ENCODE results near the gene DENND1A. TPM values are rescaled to one million over a fixed set of nuclear protein-coding genes. Genes with fewer than 3 reads are reported as not detected.

DENND1A gene
- total and polyA plus RNA-seq, 2 experiments from 2014 or later, result 13.1 to 28.7 TPM

DNA sequence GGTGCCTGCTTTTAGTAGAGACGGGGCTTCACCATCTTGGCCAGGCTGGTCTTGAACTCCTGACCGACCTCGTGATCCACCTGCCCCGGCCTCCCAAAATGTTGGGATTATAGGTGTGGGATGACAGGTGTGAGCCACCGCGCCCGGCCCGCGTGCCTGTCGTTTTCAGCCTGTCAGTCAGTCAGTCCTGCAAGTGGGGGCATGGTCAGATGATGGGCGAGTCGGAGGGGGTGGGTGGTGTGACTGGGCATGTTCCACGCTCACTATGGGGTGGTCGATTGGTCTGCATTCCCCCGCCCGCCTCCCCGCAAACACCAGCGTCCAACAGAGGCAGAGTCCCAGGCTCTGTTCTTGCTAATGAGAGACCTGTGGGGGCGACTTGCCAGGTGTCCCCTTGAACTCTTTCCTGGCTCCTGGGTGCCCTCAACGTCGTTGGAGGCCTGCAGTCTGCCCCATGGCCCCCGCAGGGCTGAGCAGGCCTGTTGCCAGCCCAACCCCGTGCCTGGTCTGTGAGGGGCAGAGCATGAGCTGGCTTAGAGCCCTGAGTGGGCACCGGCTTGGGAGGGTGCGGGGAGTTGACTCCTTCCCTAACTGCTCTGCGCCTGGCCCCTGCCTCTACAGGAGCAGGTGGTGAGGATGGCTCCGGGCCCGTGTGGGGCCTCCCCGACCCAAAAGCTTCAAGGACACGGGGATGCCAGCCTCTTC is 550.8 kb downstream of the DENND1A start (continued):
- TF ChIP-seq, protein P1, sequence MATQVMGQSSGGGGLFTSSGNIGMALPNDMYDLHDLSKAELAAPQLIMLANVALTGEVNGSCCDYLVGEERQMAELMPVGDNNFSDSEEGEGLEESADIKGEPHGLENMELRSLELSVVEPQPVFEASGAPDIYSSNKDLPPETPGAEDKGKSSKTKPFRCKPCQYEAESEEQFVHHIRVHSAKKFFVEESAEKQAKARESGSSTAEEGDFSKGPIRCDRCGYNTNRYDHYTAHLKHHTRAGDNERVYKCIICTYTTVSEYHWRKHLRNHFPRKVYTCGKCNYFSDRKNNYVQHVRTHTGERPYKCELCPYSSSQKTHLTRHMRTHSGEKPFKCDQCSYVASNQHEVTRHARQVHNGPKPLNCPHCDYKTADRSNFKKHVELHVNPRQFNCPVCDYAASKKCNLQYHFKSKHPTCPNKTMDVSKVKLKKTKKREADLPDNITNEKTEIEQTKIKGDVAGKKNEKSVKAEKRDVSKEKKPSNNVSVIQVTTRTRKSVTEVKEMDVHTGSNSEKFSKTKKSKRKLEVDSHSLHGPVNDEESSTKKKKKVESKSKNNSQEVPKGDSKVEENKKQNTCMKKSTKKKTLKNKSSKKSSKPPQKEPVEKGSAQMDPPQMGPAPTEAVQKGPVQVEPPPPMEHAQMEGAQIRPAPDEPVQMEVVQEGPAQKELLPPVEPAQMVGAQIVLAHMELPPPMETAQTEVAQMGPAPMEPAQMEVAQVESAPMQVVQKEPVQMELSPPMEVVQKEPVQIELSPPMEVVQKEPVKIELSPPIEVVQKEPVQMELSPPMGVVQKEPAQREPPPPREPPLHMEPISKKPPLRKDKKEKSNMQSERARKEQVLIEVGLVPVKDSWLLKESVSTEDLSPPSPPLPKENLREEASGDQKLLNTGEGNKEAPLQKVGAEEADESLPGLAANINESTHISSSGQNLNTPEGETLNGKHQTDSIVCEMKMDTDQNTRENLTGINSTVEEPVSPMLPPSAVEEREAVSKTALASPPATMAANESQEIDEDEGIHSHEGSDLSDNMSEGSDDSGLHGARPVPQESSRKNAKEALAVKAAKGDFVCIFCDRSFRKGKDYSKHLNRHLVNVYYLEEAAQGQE (IDR thresholded peaks at IDR 0.05; ENCODE audit: unreplicated experiment), result no peak
- TF ChIP-seq POLR2AphosphoS5 (IDR thresholded peaks at IDR 0.05; ENCODE audit: low read depth) (no peak), NANOG (IDR thresholded peaks at IDR 0.05; ENCODE audit: borderline replicate concordance) (no peak), JUNB (IDR thresholded peaks at IDR 0.05; ENCODE audit: unreplicated experiment) (no peak), ZNF331 (CRISPR knock-in tag; IDR thresholded peaks at IDR 0.05; ENCODE audit: low read depth) (no peak), EZH2phosphoT487 (IDR thresholded peaks at IDR 0.05; ENCODE audit: unreplicated experiment) (no peak), EZH2 (IDR thresholded peaks at IDR 0.05; ENCODE audit: low read depth, unreplicated experiment) (no peak), ZNF114 (CRISPR knock-in tag; IDR thresholded peaks at IDR 0.05) (no peak)
- TF ChIP-seq, protein P2, sequence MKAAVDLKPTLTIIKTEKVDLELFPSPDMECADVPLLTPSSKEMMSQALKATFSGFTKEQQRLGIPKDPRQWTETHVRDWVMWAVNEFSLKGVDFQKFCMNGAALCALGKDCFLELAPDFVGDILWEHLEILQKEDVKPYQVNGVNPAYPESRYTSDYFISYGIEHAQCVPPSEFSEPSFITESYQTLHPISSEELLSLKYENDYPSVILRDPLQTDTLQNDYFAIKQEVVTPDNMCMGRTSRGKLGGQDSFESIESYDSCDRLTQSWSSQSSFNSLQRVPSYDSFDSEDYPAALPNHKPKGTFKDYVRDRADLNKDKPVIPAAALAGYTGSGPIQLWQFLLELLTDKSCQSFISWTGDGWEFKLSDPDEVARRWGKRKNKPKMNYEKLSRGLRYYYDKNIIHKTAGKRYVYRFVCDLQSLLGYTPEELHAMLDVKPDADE (IDR thresholded peaks at IDR 0.05), result no peak

DNA sequence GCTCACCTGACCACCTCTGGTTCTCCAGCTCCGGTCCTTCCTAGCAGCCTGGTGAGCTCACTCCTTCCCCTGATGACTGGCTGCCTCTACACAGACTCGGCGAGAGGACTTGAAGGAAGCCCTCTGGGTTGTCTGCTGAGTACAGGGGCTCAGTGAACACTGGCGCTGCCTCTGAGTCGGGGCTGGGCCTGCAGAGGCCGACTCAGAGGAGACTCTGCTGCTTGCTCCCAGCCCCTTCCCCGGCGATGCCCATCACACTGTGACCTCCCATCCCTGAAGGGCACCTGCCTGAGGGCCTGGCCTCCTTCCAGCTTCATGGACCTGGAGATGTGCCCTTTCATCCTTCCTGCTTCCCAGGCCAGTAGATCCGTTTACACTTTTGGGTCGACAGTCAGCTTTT is 551.9 kb downstream of the DENND1A start:
- Histone ChIP-seq H3K4me2 (no peak overlapping the region), H3K36me3 (ENCODE audit: insufficient read depth) (no peaks in the 10 kb centered on the region), H3K27ac (ENCODE audit: low read depth) (no peak overlapping the region), H3K9me2 (ENCODE audit: insufficient read depth) (no peaks in the 10 kb centered on the region), H4K20me1 (replicated peaks; ENCODE audit: insufficient read depth) (no peaks in the 10 kb centered on the region), H3K27me3 (ENCODE audit: insufficient read depth) (peaks cover 17% of the 10 kb centered on the region), H3K4me1 (ENCODE audit: insufficient read depth) (peaks cover 5% of the 10 kb centered on the region; the same call in 1 of the 2 replicates), H3F3A (replicated peaks; ENCODE audit: low read depth) (no peaks in the 10 kb centered on the region; the same call in 1 of the 2 replicates), H2AFZ (no peak overlapping the region), H3K79me2 (replicated peaks; ENCODE audit: insufficient read depth) (no peaks in the 10 kb centered on the region), H3K4me3 (no peak overlapping the region)
- Mint-ChIP-seq H3K4me1 (peaks cover 15% of the 10 kb centered on the region), H3K27ac (no peak overlapping the region), H3K36me3 (ENCODE audit: low read depth) (no peaks in the 10 kb centered on the region; the same call in 2 of the 3 replicates), H3K9me3 (no peaks in the 10 kb centered on the region), H3K4me3 (no peak overlapping the region), H3K27me3 (ENCODE audit: insufficient read depth, low read depth, poor library complexity) (peaks cover 34% of the 10 kb centered on the region)
- ATAC-seq (no peak), DNase-seq (ENCODE audit: low spot score) (no peak)
- TF ChIP-seq JUNB (IDR thresholded peaks at IDR 0.05; ENCODE audit: unreplicated experiment), result no peak
- no peak for TF ChIP-seq NANOG (IDR thresholded peaks at IDR 0.05; ENCODE audit: borderline replicate concordance)
- no peak for TF ChIP-seq EZH2phosphoT487 (IDR thresholded peaks at IDR 0.05; ENCODE audit: unreplicated experiment)
- no peak for TF ChIP-seq POLR2AphosphoS5 (IDR thresholded peaks at IDR 0.05; ENCODE audit: low read depth)
- TF ChIP-seq CREB1 (CRISPR knock-in tag; IDR thresholded peaks at IDR 0.05; ENCODE audit: low read depth), result no peak
- TF ChIP-seq, protein P2 (IDR thresholded peaks at IDR 0.05), result no peak
- TF ChIP-seq ZNF331 (CRISPR knock-in tag; IDR thresholded peaks at IDR 0.05; ENCODE audit: low read depth), result no peak
- TF ChIP-seq, protein P3, sequence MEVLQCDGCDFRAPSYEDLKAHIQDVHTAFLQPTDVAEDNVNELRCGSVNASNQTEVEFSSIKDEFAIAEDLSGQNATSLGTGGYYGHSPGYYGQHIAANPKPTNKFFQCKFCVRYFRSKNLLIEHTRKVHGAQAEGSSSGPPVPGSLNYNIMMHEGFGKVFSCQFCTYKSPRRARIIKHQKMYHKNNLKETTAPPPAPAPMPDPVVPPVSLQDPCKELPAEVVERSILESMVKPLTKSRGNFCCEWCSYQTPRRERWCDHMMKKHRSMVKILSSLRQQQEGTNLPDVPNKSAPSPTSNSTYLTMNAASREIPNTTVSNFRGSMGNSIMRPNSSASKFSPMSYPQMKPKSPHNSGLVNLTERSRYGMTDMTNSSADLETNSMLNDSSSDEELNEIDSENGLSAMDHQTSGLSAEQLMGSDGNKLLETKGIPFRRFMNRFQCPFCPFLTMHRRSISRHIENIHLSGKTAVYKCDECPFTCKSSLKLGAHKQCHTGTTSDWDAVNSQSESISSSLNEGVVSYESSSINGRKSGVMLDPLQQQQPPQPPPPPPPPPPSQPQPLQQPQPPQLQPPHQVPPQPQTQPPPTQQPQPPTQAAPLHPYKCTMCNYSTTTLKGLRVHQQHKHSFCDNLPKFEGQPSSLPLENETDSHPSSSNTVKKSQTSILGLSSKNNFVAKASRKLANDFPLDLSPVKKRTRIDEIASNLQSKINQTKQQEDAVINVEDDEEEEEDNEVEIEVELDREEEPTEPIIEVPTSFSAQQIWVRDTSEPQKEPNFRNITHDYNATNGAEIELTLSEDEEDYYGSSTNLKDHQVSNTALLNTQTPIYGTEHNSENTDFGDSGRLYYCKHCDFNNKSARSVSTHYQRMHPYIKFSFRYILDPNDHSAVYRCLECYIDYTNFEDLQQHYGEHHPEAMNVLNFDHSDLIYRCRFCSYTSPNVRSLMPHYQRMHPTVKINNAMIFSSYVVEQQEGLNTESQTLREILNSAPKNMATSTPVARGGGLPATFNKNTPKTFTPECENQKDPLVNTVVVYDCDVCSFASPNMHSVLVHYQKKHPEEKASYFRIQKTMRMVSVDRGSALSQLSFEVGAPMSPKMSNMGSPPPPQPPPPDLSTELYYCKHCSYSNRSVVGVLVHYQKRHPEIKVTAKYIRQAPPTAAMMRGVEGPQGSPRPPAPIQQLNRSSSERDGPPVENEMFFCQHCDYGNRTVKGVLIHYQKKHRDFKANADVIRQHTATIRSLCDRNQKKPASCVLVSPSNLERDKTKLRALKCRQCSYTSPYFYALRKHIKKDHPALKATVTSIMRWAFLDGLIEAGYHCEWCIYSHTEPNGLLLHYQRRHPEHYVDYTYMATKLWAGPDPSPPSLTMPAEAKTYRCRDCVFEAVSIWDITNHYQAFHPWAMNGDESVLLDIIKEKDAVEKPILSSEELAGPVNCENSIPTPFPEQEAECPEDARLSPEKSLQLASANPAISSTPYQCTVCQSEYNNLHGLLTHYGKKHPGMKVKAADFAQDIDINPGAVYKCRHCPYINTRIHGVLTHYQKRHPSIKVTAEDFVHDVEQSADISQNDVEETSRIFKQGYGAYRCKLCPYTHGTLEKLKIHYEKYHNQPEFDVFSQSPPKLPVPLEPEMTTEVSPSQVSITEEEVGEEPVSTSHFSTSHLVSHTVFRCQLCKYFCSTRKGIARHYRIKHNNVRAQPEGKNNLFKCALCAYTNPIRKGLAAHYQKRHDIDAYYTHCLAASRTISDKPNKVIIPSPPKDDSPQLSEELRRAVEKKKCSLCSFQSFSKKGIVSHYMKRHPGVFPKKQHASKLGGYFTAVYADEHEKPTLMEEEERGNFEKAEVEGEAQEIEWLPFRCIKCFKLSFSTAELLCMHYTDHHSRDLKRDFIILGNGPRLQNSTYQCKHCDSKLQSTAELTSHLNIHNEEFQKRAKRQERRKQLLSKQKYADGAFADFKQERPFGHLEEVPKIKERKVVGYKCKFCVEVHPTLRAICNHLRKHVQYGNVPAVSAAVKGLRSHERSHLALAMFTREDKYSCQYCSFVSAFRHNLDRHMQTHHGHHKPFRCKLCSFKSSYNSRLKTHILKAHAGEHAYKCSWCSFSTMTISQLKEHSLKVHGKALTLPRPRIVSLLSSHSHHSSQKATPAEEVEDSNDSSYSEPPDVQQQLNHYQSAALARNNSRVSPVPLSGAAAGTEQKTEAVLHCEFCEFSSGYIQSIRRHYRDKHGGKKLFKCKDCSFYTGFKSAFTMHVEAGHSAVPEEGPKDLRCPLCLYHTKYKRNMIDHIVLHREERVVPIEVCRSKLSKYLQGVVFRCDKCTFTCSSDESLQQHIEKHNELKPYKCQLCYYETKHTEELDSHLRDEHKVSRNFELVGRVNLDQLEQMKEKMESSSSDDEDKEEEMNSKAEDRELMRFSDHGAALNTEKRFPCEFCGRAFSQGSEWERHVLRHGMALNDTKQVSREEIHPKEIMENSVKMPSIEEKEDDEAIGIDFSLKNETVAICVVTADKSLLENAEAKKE (CRISPR knock-in tag; IDR thresholded peaks at IDR 0.05), result no peak
- no peak for TF ChIP-seq EZH2 (IDR thresholded peaks at IDR 0.05; ENCODE audit: low read depth, unreplicated experiment)
